Cardiac fibroblast (primary cell): ENCODE data around the gene ENTPD6.
"Not testable (repeated sequence)": the region's sequence is repeated elsewhere in the genome, so short reads cannot be mapped to it uniquely, and the experiment has no call there.

ENCODE experiments used
- DNase-seq, 2 donors: peaks; one replicate each; pipeline versions ENCODE4 v3.0.0 to v3.0.0-alpha.2; 2010; ENCODE audit warnings: low read depth in 2 of 2
- H3K4me3 ChIP-seq, 2 donors: replicated peaks in 1 of 2; 1 replicate in 1 of 2; 2 replicates in 1 of 2; pipeline ENCODE4 v1.5.1; 2011; ENCODE audit warnings: low read depth in 2 of 2, low read length in 2 of 2, mild to moderate bottlenecking in 2 of 2, moderate library complexity in 1 of 2
- TF ChIP-seq, protein P1 (sequence below): IDR thresholded peaks from one replicate; pipeline ENCODE4 v1.5.1; 2011; ENCODE audit warnings: low read depth, mild to moderate bottlenecking, low read length, inconsistent platforms

The ENTPD6 gene

DNA sequence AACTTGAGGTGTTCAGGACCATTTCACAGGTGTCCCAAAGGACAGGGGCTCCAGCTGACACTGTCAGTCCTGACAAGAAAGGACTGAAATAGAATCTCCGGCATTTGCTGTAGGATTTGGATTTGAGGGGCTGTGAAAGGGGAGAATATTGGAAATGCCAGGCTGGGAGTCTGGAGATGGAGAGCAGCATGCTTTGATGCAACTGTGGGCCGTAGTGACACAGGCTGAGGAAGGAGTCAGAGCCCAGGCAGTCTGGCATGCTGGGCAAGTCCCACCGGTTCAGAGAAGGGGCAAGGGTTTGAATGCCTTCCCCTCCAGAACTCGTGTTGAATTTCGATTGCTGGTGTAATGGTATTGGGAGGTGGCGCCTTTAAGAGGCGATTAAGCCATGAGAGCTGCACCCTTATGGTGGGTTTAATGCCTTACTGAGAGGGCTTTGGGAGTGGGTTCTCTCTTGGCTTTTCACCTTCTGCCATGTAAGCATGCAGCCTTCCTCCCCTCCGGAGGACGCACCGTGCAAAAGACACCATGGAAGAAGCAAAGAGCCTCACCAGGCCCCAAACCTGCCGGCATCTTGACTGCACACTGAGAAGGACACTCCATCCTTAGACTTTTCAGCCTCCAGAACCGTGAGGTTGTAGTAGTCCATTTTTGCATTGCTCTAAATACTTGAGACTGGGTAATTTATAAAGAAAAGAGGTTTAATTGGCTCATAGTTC, 43.0 kb downstream of the ENTPD6 start:
- TF ChIP-seq, protein P1, sequence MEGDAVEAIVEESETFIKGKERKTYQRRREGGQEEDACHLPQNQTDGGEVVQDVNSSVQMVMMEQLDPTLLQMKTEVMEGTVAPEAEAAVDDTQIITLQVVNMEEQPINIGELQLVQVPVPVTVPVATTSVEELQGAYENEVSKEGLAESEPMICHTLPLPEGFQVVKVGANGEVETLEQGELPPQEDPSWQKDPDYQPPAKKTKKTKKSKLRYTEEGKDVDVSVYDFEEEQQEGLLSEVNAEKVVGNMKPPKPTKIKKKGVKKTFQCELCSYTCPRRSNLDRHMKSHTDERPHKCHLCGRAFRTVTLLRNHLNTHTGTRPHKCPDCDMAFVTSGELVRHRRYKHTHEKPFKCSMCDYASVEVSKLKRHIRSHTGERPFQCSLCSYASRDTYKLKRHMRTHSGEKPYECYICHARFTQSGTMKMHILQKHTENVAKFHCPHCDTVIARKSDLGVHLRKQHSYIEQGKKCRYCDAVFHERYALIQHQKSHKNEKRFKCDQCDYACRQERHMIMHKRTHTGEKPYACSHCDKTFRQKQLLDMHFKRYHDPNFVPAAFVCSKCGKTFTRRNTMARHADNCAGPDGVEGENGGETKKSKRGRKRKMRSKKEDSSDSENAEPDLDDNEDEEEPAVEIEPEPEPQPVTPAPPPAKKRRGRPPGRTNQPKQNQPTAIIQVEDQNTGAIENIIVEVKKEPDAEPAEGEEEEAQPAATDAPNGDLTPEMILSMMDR = no peak
- DNase-seq = peak; percentile 52 to 78
- H3K4me3 ChIP-seq = no peak overlapping the region

DNA sequence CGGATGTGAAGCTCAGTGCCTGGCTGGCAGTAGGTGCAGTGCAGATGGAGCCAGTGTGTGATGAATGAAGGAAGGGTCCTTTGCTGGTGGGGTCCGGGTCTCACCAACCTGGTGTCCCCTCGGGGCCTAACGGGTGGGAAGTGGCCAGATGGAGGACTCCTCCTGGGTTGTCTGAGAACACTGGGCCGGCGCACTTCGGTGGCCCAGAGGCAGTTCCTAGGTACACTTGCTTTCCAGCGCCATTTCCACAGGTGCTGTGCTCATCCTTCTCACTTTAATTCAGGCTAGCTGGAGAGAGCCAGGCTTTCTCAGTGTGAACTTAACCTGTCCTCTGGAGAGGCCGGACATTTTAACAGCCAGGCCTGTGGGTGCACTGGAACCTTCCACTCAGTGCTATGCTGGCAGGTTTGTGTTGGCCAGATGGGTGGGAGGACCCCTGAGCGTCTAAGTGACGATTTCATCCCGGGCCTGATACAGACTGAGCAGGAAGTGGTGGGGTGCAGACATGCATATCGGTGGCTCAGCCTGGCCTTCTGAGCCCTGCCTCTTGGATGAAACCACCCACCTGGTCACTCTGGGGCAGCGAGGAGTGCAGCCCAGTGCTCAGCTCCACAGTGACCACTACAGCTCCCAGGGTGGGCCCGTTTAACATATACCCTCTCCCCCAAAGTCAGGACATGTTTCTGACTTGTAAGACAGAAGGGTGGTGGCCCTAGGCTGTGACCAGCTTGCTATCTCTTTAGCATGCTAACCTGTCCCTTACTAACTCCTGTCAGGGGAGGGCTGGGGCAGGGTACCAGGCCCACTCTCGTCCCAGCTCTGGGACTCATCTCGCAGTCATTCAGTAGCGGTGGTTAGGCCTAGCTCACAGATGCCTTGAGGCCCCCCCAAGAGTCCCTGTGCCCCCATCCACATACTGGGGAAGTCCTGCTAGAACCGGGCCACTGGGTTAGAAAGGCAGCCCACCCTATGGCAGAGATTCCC, 44.2 kb downstream of the ENTPD6 start:
- DNase-seq = no peak
- no peak overlapping the region for H3K4me3 ChIP-seq
- TF ChIP-seq, protein P1 = no peak

DNA sequence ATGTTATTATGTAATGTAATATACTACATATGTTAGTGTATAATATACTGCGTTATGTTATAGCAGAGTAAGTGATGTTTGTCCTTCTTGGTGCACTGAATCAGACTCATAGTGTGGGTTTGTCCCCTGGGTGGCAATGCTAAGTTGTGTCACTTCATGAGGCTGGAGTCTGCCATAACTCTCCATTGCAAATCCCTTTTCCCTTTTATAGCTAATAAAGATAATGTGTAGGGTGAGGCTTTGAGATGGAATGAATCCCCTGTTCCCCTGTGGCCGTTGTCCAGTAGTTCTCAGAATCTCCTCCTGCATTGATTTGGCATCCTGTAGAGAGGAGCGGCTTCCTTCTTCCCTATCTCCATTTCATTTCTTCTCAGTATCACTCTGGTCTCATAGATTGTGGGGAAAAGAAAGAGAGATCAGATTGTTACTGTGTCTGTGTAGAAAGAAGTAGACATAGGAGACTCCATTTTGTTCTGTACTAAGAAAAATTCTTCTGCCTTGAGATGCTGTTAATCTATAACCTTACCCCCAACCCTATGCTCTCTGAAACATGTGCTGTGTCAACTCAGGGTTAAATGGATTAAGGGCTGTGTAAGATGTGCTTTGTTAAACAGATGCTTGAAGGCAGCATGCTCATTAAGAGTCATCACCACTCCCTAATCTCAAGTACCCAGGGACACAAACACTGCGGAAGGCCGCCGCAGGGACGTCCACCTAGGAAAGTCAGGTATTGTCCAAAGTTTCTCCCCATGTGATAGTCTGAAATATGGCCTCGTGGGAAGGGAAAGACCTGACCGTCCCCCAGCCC, 45.5 kb downstream of the ENTPD6 start:
- not testable (repeated sequence) for DNase-seq, H3K4me3 ChIP-seq

DNA sequence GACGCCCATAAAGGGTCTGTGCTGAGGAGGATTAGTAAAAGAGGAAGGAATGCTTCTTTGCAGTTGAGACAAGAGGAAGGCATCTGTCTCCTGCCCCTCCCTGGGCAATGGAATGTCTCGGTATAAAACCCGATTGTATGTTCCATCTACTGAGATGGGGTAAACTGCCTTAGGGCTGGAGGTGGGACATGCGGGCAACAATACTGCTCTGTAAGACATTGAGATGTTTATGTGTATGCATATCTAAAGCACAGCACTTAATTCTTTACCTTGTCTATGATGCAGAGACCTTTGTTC, 46.1 kb downstream of the ENTPD6 start:
- H3K4me3 ChIP-seq, DNase-seq: not testable (repeated sequence)

DNA sequence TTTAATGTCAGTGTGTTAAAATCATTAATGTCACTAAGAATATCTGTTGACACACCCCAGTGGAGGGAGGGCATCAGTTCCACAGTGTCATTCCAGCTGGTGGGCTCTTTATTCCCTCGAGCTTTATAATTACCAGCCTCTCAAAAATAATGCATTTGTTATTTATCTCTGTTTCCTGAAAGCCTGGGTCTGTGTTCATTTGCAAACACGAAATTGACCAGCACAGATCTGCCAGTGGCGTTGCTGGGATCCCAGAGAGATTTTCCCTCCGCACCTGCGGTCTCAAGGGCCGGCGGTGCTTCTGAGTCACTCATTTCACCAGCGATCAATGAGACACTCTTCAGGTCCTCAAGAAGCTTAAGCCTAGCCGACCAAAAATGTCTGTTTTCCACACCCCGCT, 46.7 kb downstream of the ENTPD6 start:
- H3K4me3 ChIP-seq = no peak overlapping the region
- DNase-seq = no peak
- TF ChIP-seq, protein P1 = no peak

DNA sequence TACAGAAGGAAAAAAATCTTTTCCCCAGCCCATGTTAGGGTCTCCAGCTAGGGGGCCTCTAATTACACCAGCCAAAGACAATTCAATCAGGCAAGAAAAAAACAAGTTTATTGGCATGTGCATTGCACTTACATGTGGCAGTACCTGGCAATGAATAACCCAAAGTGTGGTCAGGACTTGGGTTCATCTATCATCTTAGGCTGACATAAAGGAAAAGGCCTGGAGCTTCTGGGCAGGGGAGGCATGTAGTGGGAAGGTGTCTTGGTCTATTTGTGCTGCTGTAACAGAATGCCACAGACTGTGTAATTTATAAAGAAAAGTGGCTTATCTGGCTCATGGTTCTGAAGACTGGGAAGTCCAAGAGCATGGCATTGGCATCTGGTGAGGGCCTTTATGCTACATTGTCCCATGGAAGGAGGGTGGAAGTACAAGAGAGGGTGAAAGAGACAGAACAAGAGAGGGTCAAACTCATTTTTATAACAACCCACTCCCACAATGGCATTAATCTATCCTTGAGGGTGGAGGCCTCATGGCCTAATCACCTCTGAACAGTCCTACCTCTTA, 48.0 kb downstream of the ENTPD6 start:
- no peak for DNase-seq
- TF ChIP-seq, protein P1 = no peak
- no peak overlapping the region for H3K4me3 ChIP-seq

DNA sequence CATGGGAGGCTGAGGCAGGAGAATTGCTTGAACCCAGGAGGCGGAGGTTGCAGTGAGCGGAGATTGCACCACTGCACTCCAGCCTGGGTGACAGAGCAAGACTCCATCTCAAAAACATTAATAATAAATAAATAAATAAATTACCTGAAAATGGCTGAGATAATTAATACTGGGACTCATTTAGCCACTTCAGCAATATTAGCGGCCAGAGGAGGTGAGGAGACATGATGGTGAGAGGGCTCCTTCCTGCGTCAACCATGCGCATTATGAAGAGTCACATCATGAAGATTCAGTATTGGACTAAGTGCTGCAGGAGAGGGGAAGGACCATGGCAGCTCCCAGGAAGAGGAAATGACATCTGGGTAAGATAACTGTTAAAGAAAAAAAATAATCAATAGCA, 49.5 kb downstream of the ENTPD6 start:
- TF ChIP-seq, protein P1 = no peak
- DNase-seq = no peak
- H3K4me3 ChIP-seq = no peak overlapping the region
